ENCODE results near the gene KRT37. TPM values are rescaled to one million over a fixed set of nuclear protein-coding genes. Genes with fewer than 3 reads are reported as not detected.

The KRT37 gene
- total RNA-seq, 2 experiments from 2014 or later: not detected

- peaks cover 0 to 2% of the 10 kb centered on the region in 2 experiments for H3K27me3 ChIP-seq (ENCODE audit: control insufficient read depth in 1 of 2, insufficient read depth in 2 of 2, low read length in 2 of 2)
- DNase-seq (no peak), ATAC-seq (ENCODE audit: poor library complexity) (no peak)
- ChIA-PET CTCF (no interaction called here), POLR2A (no interaction called here)
- Mint-ChIP-seq H3K9me3 (no peaks in the 10 kb centered on the region), H3K36me3 (ENCODE audit: low read depth) (no peaks in the 10 kb centered on the region), H3K27ac (no peak overlapping the region), H3K4me1 (ENCODE audit: low read depth) (peaks cover 6% of the 10 kb centered on the region), H3K27me3 (peaks cover 4% of the 10 kb centered on the region), H3K4me3 (no peak overlapping the region)
- no peak for TF ChIP-seq CTCF (IDR thresholded peaks at IDR 0.05)
- H3K9me3 ChIP-seq (ENCODE audit: control insufficient read depth in 1 of 2, insufficient read depth in 1 of 2, low read length in 2 of 2): peaks cover 0 to 5% of the 10 kb centered on the region in 2 experiments
- intact Hi-C loops (cut with DNase I, micrococcal nuclease): no loop called here
- no peak overlapping the region for H3K4me3 ChIP-seq (ENCODE audit: low read length)
- no peaks in the 10 kb centered on the region for H3K36me3 ChIP-seq (ENCODE audit: insufficient read depth, low read length)
- no peaks in the 10 kb centered on the region for H3K4me1 ChIP-seq (ENCODE audit: insufficient read depth, low read length)
- H3K27ac ChIP-seq (ENCODE audit: low read depth in 1 of 2, low read length in 2 of 2): no peak overlapping the region
These were observed 15.0 kb upstream of the KRT37 start for GRCh38 chr17:41439375-41439774.

GRCh38 chr17:41437769-41438168 lies 13.4 kb upstream of the KRT37 start:
- intact Hi-C loops (cut with DNase I, micrococcal nuclease): no loop called here
- H3K9me3 ChIP-seq (ENCODE audit: control insufficient read depth in 1 of 2, insufficient read depth in 1 of 2, low read length in 2 of 2): peaks cover 0 to 5% of the 10 kb centered on the region in 2 experiments
- Mint-ChIP-seq H3K9me3 (no peaks in the 10 kb centered on the region), H3K4me1 (ENCODE audit: low read depth) (peaks cover 8% of the 10 kb centered on the region), H3K27me3 (no peaks in the 10 kb centered on the region), H3K4me3 (no peak overlapping the region), H3K27ac (no peak overlapping the region), H3K36me3 (ENCODE audit: low read depth) (no peaks in the 10 kb centered on the region)
- H3K27me3 ChIP-seq (ENCODE audit: control insufficient read depth in 1 of 2, insufficient read depth in 2 of 2, low read length in 2 of 2): no peaks in the 10 kb centered on the region
- no peak for DNase-seq
- POLR2A ChIA-PET: no interaction called here
- CTCF ChIA-PET: no interaction called here
- no peak for TF ChIP-seq CTCF (IDR thresholded peaks at IDR 0.05)
- H3K4me3 ChIP-seq (ENCODE audit: low read length): no peak overlapping the region
- no peaks in the 10 kb centered on the region for H3K36me3 ChIP-seq (ENCODE audit: insufficient read depth, low read length)
- no peak for ATAC-seq (ENCODE audit: poor library complexity)
- no peak overlapping the region for H3K27ac ChIP-seq (ENCODE audit: low read depth in 1 of 2, low read length in 2 of 2)
- H3K4me1 ChIP-seq (ENCODE audit: insufficient read depth, low read length): no peaks in the 10 kb centered on the region

- Histone ChIP-seq H3K4me3 (ENCODE audit: low read length) (no peak overlapping the region), H3K9me3 (ENCODE audit: control insufficient read depth in 1 of 2, insufficient read depth in 1 of 2, low read length in 2 of 2) (peaks cover 0 to 5% of the 10 kb centered on the region in 2 experiments), H3K27ac (ENCODE audit: low read depth in 1 of 2, low read length in 2 of 2) (no peak overlapping the region), H3K4me1 (ENCODE audit: insufficient read depth, low read length) (no peaks in the 10 kb centered on the region), H3K27me3 (ENCODE audit: control insufficient read depth in 1 of 2, insufficient read depth in 2 of 2, low read length in 2 of 2) (no peaks in the 10 kb centered on the region), H3K36me3 (ENCODE audit: insufficient read depth, low read length) (no peaks in the 10 kb centered on the region)
- H3K9me3 Mint-ChIP-seq: no peaks in the 10 kb centered on the region
- no peak for ATAC-seq (ENCODE audit: poor library complexity)
- no peaks in the 10 kb centered on the region for H3K36me3 Mint-ChIP-seq (ENCODE audit: low read depth)
- intact Hi-C loops (cut with DNase I, micrococcal nuclease): no loop called here
- H3K27ac Mint-ChIP-seq: no peak overlapping the region
- H3K4me1 Mint-ChIP-seq (ENCODE audit: low read depth): peaks cover 8% of the 10 kb centered on the region
- no peak for DNase-seq
- H3K4me3 Mint-ChIP-seq: no peak overlapping the region
- ChIA-PET CTCF (no interaction called here), POLR2A (no interaction called here)
- no peaks in the 10 kb centered on the region for H3K27me3 Mint-ChIP-seq
- TF ChIP-seq CTCF (IDR thresholded peaks at IDR 0.05): no peak
These were observed 12.9 kb upstream of the KRT37 start for GRCh38 chr17:41437254-41437653.
